ENCODE measurements around the gene FAM131C. TPM values are rescaled to one million over a fixed set of nuclear protein-coding genes. Genes with fewer than 3 reads are reported as not detected.
"Not testable (repeated sequence)": the region's sequence is repeated elsewhere in the genome, so short reads cannot be mapped to it uniquely, and the experiment has no call there.

FAM131C gene
- total RNA-seq, 1 experiment from 2014 or later = 3.4 TPM

GRCh38 chr1:16031551-16031950, 41.9 kb downstream of the FAM131C start:
- Histone ChIP-seq H3K36me3 (ENCODE audit: control insufficient read depth, insufficient read depth, low read length) (no peaks in the 10 kb centered on the region), H3K4me1 (ENCODE audit: control insufficient read depth, insufficient read depth, low read length) (peaks cover 4% of the 10 kb centered on the region; the same call in 1 of the 2 replicates), H3K27me3 (ENCODE audit: control insufficient read depth, insufficient read depth, low read length) (no peaks in the 10 kb centered on the region), H3K9me3 (ENCODE audit: control insufficient read depth, insufficient read depth, low read depth, low read length) (no peaks in the 10 kb centered on the region), H3K27ac (ENCODE audit: low read length) (no peak overlapping the region), H3K4me3 (ENCODE audit: low read depth in 2 of 2, low read length in 2 of 2) (no peak overlapping the region)
- no TSS peak for BruUV-seq (replicated peaks)
- intact Hi-C loops (cut with micrococcal nuclease; ENCODE audit: unreplicated experiment) = no loop called here
- ChIA-PET POLR2A (no interaction called here), CTCF (no interaction called here)
- TF ChIP-seq CTCF (IDR thresholded peaks at IDR 0.05) (no peak), REST (IDR thresholded peaks at IDR 0.05; ENCODE audit: insufficient read depth in 1 of 2, low read depth in 2 of 2, low read length in 1 of 2) (no peak), TCF7L2 (IDR thresholded peaks at IDR 0.05; ENCODE audit: low read depth, low read length) (no peak), SIN3A (IDR thresholded peaks at IDR 0.05; ENCODE audit: borderline replicate concordance, insufficient read depth, low read depth, low read length) (no peak), POLR2AphosphoS5 (IDR thresholded peaks at IDR 0.05; ENCODE audit: low read depth, low read length) (no peak)
- in situ Hi-C loops (cut with HindIII; ENCODE audit: low pct_unique_long_range_greater_than_20kb, low sequenced_read_pairs) = no loop called here
- DNase-seq (ENCODE audit: low read depth, low spot score) (no peak), ATAC-seq (no peak)

GRCh38 chr1:16029288-16029687, 44.2 kb downstream of the FAM131C start:
- no peaks in the 10 kb centered on the region for H3K27me3 ChIP-seq (ENCODE audit: control insufficient read depth, insufficient read depth, low read length)
- TF ChIP-seq SIN3A (IDR thresholded peaks at IDR 0.05; ENCODE audit: borderline replicate concordance, insufficient read depth, low read depth, low read length) (no peak), TCF7L2 (IDR thresholded peaks at IDR 0.05; ENCODE audit: low read depth, low read length) (no peak), REST (IDR thresholded peaks at IDR 0.05; ENCODE audit: insufficient read depth in 1 of 2, low read depth in 2 of 2, low read length in 1 of 2) (no peak), CTCF (IDR thresholded peaks at IDR 0.05) (no peak), POLR2AphosphoS5 (IDR thresholded peaks at IDR 0.05; ENCODE audit: low read depth, low read length) (no peak)
- no peaks in the 10 kb centered on the region for H3K9me3 ChIP-seq (ENCODE audit: control insufficient read depth, insufficient read depth, low read depth, low read length)
- in situ Hi-C loops (cut with HindIII; ENCODE audit: low pct_unique_long_range_greater_than_20kb, low sequenced_read_pairs) (no loop called here), intact Hi-C loops (cut with micrococcal nuclease; ENCODE audit: unreplicated experiment) (no loop called here)
- H3K4me1 ChIP-seq (ENCODE audit: control insufficient read depth, insufficient read depth, low read length) = peaks cover 4% of the 10 kb centered on the region; the same call in 1 of the 2 replicates
- ChIA-PET POLR2A (no interaction called here), CTCF (no interaction called here)
- no TSS peak for BruUV-seq (replicated peaks)
- no peaks in the 10 kb centered on the region for H3K36me3 ChIP-seq (ENCODE audit: control insufficient read depth, insufficient read depth, low read length)
- DNase-seq (ENCODE audit: low read depth, low spot score) = no peak
- no peak for ATAC-seq
- no peak overlapping the region for H3K27ac ChIP-seq (ENCODE audit: low read length)
- no peak overlapping the region for H3K4me3 ChIP-seq (ENCODE audit: low read depth in 2 of 2, low read length in 2 of 2)

- H3K27ac ChIP-seq (ENCODE audit: low read length); DNase-seq (ENCODE audit: low read depth, low spot score); H3K4me1 ChIP-seq (ENCODE audit: control insufficient read depth, insufficient read depth, low read length); H3K27me3 ChIP-seq (ENCODE audit: control insufficient read depth, insufficient read depth, low read length); H3K4me3 ChIP-seq (ENCODE audit: low read depth in 2 of 2, low read length in 2 of 2); ATAC-seq; POLR2A ChIA-PET; BruUV-seq (replicated peaks); intact Hi-C loops (cut with micrococcal nuclease; ENCODE audit: unreplicated experiment); H3K36me3 ChIP-seq (ENCODE audit: control insufficient read depth, insufficient read depth, low read length); CTCF ChIA-PET; in situ Hi-C loops (cut with HindIII; ENCODE audit: low pct_unique_long_range_greater_than_20kb, low sequenced_read_pairs); H3K9me3 ChIP-seq (ENCODE audit: control insufficient read depth, insufficient read depth, low read depth, low read length): not testable (repeated sequence)
These were observed 44.5 kb downstream of the FAM131C start for GRCh38 chr1:16029003-16029268.

Measured in Panc1 (cell line).